ENCODE measurements around the gene HCN2.

DNA sequence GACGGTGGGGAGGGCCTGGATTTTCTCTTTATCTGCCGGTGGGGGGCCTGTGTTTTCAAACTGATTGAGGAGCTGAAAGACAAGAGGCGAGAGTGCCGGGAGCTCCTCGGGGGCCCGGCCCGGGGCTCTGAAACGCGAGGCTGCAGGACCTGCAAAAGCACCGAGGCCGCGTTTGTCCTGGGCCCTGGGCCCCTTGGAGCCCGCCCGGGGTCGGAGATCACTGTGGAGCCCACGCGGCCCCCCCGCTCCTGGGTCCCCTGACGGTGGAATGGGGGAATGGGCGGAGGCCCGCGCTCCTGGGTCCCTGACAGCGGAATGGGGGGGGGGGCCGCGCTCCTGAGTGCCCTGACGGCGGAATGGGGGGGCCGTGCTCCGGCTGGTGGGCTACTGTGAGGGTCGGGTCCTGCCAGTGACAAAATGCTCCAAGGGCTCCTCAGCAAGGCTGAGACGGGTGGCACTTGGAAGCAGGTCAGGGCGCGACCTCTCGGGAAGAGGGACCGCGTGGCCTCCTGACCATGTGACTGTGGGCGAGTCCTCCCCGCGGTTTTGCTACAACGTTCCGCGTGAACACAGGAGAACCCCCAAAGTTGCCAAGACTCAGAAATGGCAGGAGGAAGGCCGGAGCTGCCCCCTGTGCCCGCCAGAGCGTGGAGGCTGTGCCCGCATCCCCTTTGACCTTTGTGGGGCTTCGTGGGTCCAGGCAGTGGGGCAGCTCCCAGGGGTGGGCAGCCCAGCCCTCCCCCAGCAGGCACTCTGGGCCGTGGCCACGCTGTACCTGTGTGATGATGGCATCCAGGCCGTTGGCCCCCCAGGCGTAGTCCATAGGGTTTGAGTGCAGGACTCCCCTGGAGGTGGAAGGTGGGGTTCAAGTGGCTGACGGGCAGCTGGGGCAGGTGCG is 59.5 kb downstream of the HCN2 start:
- TF ChIP-seq, protein P1, sequence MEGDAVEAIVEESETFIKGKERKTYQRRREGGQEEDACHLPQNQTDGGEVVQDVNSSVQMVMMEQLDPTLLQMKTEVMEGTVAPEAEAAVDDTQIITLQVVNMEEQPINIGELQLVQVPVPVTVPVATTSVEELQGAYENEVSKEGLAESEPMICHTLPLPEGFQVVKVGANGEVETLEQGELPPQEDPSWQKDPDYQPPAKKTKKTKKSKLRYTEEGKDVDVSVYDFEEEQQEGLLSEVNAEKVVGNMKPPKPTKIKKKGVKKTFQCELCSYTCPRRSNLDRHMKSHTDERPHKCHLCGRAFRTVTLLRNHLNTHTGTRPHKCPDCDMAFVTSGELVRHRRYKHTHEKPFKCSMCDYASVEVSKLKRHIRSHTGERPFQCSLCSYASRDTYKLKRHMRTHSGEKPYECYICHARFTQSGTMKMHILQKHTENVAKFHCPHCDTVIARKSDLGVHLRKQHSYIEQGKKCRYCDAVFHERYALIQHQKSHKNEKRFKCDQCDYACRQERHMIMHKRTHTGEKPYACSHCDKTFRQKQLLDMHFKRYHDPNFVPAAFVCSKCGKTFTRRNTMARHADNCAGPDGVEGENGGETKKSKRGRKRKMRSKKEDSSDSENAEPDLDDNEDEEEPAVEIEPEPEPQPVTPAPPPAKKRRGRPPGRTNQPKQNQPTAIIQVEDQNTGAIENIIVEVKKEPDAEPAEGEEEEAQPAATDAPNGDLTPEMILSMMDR (IDR thresholded peaks at IDR 0.05), result no peak
- no peak for TF ChIP-seq EP300 (IDR thresholded peaks at IDR 0.05)
- TF ChIP-seq POLR2A (IDR thresholded peaks at IDR 0.05; ENCODE audit: low read depth), result no peak
